Activated CD4-positive, alpha-beta T cell treated with anti-CD3 and anti-CD28 coated beads, Interleukin-2, amount 10 ng/mL, durations not matched to agents 24 days and 14 days (primary cell): ENCODE results near the gene ARGFX. TPM values are rescaled to one million over a fixed set of nuclear protein-coding genes. Genes with fewer than 3 reads are reported as not detected.

Source experiments
- total RNA-seq: library from RNA; stranded (reverse); gene quantifications from 2 replicates; pipeline ENCODE4 v1.2.3, GENCODE V29; 2022

Gene ARGFX
- total RNA-seq, 1 donor from 2014 or later: not detected

Other genes with a start within 250 kb of the ARGFX start
- 30.3 and 31.0 TPM in 2 replicates for gene POLQ, start 22.0 kb upstream of the ARGFX start, total RNA-seq
- not detected in 2 replicates for gene FBXO40, start 25.4 kb downstream of the ARGFX start, total RNA-seq
- gene HCLS1, start 93.0 kb downstream of the ARGFX start, total RNA-seq: 210 and 216 TPM in 2 replicates
- 21.0 and 22.2 TPM in 2 replicates for gene GOLGB1, start 181.8 kb downstream of the ARGFX start, total RNA-seq